ENCODE data around the gene COX6B1.
A peak's percentile ranks its signal among the peaks of the same experiment; 100 is the strongest.

The COX6B1 gene

DNA sequence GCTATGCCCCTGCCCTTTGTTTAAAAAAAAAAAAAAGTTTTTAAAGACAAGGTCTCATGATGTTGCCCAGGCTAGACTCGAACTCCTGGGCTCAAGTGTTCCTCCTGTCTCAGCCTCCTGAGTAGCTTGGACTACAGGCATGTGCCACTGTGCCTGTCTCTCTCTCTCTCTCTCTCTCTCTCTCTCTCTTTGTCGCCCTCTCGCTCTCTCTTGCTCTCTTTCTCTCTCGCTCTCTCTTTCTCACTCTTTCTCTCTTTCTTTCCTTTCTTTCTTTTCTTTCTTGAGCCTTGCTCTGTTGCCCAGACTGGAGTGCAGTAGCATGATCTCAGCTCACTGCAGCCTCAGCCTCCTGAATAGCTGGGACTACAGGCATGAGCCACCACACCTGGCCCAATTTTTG is 7.5 kb downstream of the COX6B1 start:
- no peak for DNase-seq (ENCODE audit: low read depth)
- H3K4me3 ChIP-seq (ENCODE audit: low read length): no peak overlapping the region
- no peak for TF ChIP-seq CTCF (conservative IDR thresholded peaks at IDR 0.05; ENCODE audit: low read depth, low read length)

DNA sequence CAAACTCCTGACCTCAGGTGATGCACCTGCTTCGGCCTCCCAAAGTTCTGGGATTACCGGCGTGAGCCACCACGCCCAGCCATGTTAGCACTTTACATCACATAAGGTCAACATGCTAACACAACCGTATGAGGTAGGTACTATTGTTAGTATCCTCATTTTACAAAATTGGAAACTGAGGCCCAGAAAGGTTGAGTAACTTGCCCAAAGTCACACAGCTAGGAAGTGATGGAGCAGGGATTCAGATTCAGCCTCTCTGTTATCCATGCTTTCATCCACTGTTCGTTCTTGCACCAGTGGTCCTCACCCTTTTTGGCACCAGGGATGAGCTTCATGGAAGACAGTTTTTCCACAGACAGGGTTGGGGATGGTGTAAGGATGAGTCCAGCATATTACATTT is 8.6 kb downstream of the COX6B1 start:
- no peak for TF ChIP-seq CTCF (conservative IDR thresholded peaks at IDR 0.05; ENCODE audit: low read depth, low read length)
- H3K4me3 ChIP-seq (ENCODE audit: low read length): no peak overlapping the region
- DNase-seq (ENCODE audit: low read depth): no peak

DNA sequence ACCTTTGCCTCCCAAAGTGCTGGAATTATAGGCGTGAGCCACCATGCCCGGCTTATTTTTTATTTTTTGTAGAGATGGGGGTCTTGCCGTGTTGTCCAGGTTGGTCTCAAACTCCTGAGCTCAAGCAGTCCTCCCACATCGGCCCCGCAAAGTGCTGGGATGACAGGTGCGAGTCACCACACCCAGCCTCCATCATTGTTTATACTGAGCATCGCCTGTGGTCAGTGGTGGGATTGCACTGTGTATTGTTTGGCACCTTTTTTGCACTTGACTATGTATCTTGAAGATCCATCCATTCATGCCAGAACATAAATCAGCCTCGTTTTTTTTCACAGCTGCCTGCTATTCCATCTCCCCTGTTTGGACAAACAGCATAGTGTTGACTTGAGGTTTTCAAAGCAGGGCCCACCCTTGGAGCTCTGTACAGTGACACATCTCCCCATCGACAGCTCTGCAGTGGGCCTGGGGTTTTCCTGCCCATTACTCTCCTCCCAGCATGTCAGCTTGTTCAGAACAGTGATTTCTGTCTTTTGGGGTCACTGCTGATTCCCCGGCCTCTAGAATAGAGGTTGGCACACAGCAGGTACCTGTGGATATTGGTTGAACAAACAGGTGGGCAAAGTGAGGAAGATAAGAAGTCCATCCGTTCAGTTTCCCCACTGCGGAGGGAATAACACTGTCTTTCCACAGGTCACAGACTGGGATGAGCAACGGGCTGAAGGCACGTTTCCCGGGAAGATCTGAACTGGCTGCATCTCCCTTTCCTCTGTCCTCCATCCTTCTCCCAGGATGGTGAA is 10.0 kb downstream of the COX6B1 start:
- H3K4me3 ChIP-seq (ENCODE audit: low read length): no peak overlapping the region
- DNase-seq (ENCODE audit: low read depth): no peak
- peak; percentile 24 for TF ChIP-seq CTCF (conservative IDR thresholded peaks at IDR 0.05; ENCODE audit: low read depth, low read length)

DNA sequence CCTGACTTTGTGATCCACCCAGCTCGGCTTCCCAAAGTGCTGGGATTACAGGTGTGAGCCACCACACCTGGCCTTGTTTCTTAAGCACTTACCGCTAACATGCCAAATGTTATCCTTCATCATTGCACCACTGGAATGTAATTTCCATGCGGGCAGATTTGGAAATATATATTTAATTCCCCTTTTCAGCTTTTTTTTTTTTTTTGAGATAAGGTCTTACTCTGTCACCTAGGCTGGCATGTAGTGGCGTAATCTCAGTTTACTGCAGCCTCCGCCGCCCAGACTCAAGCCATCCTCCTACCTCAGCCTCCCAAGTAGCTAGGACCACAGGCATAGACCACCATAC is 13.8 kb downstream of the COX6B1 start:
- DNase-seq (ENCODE audit: low read depth): no peak
- H3K4me3 ChIP-seq (ENCODE audit: low read length): no peak overlapping the region
- no peak for TF ChIP-seq CTCF (conservative IDR thresholded peaks at IDR 0.05; ENCODE audit: low read depth, low read length)

DNA sequence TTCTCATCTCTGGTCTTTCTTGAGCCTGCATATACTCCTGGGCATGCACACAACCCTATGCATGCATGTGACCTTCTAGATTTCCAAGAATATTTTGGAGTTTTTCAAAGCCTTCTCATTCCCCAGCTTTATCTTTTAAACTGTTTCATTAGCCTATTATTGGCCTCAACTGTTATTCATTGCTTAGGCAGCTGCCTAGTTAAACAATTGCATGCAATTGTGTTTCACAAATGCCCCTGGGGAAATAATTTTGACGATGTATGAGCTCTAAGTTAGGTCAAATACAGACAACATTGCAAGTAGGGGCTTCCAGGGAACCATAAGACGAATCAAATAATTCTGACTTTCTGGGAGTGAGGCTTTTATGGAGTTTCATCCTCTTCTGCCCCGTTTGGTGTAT is 15.9 kb downstream of the COX6B1 start:
- DNase-seq (ENCODE audit: low read depth): no peak
- TF ChIP-seq CTCF (conservative IDR thresholded peaks at IDR 0.05; ENCODE audit: low read depth, low read length): no peak
- no peak overlapping the region for H3K4me3 ChIP-seq (ENCODE audit: low read length)

DNA sequence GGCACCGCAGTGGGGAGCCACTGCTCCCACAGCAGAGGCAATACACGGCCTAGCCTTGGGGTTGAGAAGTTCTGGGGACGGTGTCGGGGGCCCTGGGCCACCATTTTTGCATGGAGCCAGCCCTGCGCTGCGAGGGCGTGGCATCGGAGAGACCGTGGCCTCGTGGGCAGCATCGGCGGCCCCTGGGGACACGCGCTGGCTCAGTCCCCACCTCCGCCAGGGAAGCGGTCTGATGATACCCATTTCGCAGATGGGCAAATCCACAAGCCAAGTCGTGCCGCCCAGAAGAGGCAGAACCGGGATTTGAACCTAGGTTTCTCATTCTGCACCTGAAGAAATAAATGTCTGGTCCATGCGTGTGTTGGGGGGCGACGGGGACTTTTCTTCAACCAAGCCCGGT is 17.0 kb downstream of the COX6B1 start:
- no peak for TF ChIP-seq CTCF (conservative IDR thresholded peaks at IDR 0.05; ENCODE audit: low read depth, low read length)
- no peak for DNase-seq (ENCODE audit: low read depth)
- no peak overlapping the region for H3K4me3 ChIP-seq (ENCODE audit: low read length)

DNA sequence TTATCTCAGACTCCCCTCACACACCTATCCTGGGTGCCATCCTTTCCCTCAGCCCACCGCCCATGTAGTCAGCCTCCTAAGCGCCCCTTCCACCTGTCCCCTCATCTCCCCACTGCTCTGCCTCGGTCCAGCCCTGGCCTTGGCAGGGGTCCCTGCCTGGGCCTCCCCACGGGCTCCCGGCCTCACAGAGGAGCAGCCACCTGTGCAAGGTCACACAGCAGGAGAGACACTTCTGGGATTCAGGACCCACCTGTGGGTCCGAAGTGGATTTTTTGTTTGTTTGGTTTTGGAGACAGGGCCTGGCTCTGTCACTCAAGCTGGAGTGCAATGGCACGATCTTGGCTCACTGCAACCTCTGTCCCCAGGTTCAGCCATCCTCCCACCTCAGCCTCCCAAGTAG is 17.5 kb downstream of the COX6B1 start:
- TF ChIP-seq CTCF (conservative IDR thresholded peaks at IDR 0.05; ENCODE audit: low read depth, low read length): no peak
- no peak overlapping the region for H3K4me3 ChIP-seq (ENCODE audit: low read length)
- no peak for DNase-seq (ENCODE audit: low read depth)

Measured in retinal pigment epithelial cell (primary cell).